Activated T-helper 9 cell treated with anti-CD3 and anti-CD28 coated beads, Interleukin-2, amount 50 U/mL, for 16 hours (primary cell): ENCODE data around the gene APOBEC3G.

Experiments
- DNase-seq: peaks from one replicate; pipeline ENCODE4 v3.0.0-alpha.2; 2020; ENCODE audit warnings: low read depth

Gene APOBEC3G

DNA sequence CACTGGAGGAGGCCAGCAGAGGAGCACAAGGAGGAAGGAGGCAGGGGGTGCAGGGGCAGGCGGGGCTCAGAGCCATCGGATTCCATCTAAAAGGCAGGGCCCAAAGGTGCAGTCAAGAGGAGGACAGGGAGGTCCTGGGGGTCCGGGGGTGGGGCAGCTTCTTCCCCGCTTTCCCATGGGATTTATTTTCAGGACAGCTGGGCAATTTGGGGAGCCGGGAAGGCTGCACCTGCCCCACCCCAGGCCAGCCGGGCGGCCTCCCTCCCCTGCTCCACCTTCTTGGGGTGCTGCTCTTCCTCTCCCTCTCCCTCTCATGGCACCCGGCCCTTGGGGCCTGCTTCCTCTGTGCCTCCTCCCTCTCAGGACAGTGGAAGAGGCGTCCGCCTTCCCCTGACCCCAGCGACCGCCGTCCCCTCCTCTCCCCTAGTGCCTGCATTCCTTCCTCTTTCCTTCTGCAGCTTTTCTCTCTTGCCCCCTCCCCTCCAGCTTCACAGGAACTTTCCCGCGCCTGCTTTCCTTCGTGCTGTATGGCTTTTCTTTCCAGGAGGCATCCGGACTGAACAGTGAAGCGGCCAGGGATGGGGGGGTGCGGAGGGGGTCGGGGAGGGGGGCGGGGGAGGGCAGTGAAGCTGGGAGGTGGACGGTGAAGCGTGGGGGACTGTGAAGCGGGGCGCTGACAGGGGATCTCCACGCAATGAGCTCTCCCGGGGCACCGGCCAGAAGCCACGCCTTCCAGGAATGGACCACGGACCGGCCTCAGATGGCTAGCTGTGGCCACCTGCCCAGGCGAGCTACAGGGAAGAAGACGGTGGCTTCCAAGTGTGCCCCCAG, 46.9 kb downstream of the APOBEC3G start:
- no peak for DNase-seq

DNA sequence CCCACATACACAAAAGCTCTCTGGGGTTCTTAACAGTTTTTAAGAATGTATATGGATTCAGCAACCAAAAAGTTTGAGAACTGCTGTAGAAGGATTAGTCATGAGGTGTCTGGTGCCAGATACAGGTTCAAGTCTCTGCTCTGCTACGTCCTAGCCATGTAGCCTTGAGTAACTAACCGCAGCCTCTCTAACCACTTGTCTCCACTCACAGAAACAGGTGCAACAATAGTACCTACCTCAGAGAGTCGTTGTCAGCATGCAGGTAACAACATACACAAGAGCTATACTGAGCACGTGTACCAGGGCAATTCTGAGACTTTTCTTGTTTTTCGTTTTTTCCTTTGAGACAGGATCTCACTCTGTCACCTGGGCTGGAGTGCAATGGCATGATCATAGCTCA, 48.5 kb downstream of the APOBEC3G start:
- no peak for DNase-seq

DNA sequence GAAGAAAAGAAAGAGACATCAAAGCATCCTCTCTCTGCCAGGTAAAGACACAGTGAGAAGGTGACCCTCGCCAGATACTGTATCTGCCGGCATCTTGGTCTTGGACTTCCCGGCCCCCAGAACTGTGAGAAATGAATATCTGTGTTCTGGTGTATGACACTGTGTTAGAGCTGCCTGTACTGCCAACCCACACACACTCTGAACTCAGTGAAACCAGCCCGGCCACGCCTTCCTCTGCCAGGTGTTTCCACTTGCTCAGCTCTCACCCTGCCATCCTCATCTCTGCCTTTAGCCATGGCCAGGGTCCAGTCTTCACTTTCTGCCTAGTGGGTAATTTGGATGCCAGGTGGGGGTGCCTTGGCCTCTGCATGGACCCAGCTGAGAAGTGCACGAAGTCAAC, 51.4 kb downstream of the APOBEC3G start:
- DNase-seq: no peak

DNA sequence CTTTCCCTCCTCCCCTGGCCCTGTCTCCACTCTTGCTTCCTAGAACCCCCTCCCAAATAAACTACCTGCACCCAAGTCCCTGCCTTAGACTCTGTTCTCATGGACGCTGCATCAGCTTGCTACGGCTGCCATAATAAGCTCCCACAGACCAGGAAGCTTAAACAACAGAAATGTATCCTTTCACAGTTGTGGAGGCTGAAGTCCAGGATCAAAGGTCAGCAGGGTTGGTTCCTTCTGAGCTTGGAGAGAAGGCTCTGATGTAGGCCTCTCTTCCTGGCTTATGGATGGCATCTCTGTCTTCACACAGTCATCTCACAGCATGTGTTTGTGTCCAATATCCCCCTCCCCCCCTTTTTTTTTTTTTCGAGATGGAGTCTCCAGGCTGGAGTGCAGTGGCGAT, 52.0 kb downstream of the APOBEC3G start:
- DNase-seq: no peak

DNA sequence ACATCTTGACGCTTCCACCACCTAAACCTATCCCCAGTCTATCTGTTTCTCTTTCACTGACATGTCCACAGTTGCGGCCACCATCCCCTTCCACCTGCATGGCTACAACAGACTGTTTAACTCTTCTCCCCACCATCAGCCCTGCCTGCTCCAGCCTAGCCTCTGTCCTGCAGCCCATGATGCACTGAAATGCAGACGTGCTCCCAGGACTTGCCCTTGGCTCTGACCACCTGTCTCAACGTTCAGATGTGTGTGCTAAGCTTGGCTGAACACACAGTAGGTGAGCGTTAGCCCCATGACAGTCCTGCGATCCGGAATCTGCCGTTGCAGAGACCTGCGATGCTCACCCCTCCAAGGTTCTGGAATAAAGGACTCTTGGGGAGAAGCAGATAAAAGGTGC, 52.7 kb downstream of the APOBEC3G start:
- DNase-seq: no peak

DNA sequence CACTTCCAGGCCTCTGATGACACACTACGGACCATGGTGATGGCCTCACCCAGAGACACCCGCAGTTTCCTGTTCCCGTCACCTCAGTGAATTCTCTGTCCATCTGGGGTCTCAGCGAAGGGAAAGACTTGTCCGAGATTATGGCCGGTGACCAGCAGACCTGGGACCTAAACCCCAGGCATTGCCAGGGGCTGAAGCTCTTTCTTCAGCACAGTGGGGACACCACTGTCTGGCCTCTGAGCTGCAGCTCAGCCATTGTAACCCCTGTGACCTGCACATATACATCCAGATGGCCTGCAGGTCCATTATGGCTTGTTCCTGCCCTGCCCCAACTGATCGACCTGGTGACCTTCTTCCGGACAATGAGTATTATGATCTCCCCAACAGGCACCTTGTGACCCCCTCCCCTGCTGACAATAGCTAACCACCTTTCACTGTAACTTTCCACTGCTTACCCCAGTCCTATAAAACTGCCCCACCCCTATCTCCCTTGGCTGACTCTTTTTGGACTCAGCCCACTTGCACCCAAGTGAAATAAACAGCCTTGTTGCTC, 53.2 kb downstream of the APOBEC3G start:
- DNase-seq: no peak

DNA sequence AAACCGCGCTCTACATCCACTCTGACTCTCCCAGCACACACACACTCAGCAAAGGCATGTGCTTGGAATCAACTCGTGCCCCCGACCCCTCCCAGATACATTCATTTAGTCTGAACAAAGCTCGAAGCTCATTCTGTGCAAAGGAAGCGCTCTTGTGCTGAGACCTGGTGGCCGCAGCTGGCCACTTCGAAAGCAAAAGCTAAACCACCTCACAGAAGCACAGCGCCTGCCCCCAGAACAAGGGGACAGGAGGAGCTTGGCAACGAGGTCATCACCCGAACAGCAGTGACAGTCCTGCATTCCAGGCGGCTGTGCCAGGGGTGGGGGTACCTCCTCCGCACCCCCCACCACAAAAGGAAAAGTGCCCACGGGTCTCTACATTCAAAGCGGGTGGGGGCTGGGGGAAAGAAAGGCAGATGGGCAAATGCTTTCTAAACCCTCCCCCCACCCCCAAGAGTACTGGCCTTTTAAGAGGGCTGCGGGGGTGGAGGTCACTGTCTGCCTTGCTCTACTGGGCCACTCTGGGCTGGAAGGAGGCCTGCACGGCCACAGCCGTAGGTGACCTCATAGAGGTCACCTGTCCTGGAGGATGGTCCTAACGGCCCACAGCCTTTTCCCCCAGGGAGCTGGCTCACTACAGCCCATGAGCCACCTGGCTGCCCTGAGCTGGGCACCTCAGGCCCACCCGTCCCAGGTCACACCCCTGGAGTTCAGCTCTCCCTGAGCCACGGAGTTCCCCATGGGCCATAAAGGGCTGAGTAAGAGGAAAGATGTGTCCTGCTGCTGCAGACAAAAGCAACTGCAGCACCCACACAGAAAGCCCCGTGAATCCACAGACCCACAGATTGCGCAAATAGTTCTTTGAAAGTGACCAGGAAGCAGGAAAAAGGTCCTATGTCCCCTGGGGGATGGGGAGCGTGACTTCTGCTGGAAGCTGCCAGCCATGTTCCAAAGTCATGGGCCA, 54.1 kb downstream of the APOBEC3G start:
- no peak for DNase-seq

DNA sequence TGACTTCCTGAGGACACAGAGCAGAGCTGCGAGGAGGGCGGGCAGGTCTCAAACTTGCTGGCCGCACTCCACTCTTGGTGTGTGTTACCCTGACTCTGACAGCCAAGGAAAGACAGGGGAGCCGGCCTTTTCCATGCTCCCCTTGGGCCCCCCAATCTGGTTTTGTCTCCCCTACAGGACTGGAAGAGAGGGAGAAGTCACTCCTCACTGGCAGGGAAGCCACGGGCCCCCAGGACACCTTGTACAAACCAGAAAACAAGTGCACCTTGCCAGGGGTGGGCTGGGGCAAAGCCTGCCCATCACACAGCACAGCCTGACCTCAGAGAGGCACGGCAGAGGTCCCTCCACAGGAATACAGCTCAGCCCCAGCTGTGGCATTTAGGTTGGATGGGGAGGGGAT, 55.2 kb downstream of the APOBEC3G start:
- DNase-seq: no peak

DNA sequence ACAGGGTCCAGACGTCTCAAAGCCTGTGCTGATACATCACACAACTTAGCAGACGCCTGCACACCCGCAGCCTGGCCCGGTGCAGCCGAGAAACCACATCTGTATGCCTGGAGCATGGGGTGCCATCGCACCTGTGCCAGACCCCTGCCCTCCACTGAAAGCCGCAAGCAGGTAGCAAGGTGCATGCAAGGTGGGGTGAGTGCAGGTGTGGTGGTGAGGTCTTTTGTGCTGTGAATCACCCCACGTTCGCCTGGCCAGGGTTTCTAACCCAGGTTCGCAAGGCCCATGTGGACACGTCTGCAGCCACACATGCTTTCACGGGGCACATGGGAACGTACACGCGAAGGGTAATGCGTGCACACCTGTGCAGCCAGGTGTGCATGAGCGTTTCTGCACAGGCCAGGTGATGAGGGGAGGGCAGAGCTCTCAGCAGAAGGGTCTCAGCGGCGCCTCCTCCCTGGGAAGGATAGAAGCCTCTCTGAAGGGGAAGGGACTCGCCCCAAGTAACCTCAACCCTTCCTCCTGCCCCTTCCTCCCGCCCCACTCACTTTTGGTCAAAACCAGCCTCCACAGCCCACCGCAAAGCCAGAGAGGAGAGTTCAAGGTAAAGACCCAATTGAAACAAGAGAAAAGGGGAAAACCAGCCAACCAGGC, 55.9 kb downstream of the APOBEC3G start:
- DNase-seq: no peak

DNA sequence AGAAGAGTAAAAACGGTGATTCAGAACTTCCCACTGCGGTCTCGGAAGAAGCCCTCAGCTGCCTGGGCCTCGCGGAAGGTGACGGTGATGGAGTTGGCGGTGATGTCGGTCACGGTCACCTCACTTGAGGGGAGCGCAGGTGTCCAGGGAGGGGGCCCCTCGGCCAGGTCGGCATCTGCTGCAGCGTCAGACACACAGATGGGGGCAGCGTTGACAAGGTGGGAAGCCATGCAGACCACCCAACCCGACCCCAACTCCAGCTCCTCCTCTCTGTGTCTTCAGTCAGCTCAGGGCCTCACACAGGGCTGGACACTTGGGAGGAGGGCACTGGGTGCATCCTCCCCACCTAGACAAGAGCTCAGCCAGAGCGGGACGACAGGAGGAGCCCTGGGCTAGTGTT, 56.8 kb downstream of the APOBEC3G start:
- DNase-seq: no peak

DNA sequence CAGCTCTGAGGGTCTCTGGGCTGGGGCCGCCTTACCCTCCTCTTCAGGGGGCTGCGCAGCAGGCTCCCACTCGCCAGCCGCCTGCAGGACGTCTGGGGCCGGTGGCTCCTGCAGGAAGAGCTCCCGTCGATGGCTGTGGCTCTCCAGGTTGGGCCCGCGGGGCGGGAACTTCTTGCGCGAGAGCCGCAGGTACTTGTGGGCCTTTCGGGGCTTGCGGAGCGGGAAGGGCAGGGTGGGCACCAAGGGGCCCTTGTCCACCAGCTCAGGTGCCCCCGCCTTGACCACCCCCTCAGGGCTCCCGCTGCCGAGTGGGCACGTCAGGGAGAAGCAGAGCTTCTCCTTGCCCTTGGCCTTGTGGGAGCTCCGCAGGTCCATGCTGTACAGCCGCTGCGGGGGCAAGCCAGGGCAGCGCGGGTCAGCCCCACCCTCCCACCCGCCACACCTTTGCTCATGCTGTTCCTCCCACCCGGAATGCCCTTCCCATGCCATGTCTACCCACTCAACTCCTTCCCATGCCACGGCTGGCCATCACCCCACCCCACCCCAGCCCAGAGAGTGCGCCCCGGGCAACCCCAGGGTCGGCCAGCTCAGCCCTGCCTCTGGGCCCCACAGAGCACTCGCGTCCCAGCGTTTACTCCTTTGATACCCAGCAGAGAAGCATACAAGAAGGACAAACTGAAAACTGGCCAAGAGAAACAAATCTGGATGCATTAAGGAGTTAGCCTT, 57.5 kb downstream of the APOBEC3G start:
- no peak for DNase-seq

DNA sequence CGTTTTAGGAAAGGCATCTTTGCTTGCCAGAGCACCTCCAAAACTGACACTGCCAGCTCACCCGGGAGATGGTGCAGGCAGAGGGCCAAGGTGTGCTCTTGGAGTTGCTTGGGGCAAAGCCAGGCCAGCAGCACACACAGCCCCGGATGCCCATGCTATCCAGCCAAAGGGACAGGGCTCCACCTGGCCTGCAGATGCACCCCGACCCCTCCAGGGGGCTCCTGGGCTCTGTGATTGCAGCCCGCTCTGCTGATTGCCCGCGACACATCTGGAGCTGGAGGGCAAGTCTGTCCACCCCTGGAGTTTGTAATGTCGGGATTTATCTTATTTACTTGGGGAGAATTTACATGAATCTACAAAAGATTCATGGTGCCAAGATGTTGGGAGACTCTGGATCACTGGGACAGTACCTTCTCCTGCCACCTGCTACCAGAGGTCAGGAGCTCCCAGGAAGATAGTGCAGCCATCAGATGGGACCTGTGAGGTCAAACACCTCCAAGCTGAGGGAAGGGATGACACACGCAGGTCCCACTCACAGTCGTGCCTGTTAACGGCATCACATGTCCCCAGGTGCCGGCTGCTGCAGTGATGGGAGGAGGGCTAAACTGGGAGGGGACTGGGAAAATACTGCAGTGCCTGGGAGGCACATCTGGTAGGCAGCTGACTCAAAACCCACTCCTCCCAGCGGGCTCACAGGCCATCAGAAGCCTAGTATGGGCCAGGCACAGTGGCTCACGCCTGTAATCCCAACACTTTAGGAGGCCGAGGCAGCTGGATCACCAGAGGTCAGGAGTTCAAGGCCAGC, 58.2 kb downstream of the APOBEC3G start:
- DNase-seq: no peak

DNA sequence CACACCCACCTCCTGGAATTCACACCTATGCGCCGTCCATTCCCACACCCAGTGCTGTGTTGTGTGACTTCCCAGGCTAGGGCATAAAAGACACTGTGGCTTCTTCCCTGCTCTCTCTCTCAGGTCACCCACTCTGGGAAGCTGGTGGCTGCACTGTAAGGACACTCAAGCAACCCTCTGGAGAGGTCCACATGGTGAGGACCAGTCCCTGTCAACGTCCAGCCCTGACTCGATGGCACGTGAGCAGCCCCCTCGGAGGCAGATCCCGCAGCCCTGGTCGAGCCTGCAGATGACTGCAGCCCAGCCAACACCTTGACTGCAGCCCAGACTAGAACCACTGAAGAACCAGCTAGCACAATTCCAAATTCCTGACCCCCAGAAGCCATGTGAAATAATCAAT, 59.2 kb downstream of the APOBEC3G start:
- DNase-seq: no peak
